Thyroid gland (tissue), 4 donors: Measurements from ENCODE around the gene PEX7. TPM values are rescaled to one million over a fixed set of nuclear protein-coding genes. Genes with fewer than 3 reads are reported as not detected.

ENCODE experiments used
- DNase-seq, 2 donors: peaks; one replicate each; pipeline ENCODE4 v3.0.0-alpha.2; 2019
- H3K27ac ChIP-seq, 3 donors: fragments of 200-600 bp; sonication (generic); 1 replicate in 2 of 3; 2 replicates in 1 of 3; pipeline ENCODE4 v1.5.1; 2016 to 2019; ENCODE audit warnings: mild to moderate bottlenecking in 1 of 3, moderate library complexity in 1 of 3
- H3K27me3 ChIP-seq: fragments of 200-600 bp; sonication (generic); one replicate; pipeline ENCODE4 v1.5.1; 2019
- H3K36me3 ChIP-seq, 2 donors: fragments of 200-600 bp; sonication (generic); one replicate each; pipeline ENCODE4 v1.5.1; 2016 to 2019
- H3K4me1 ChIP-seq, 2 donors: fragments of 200-600 bp; sonication (generic); one replicate each; pipeline ENCODE4 v1.5.1; 2017 to 2019
- H3K4me3 ChIP-seq, 3 donors: fragments of 200-600 bp; sonication (generic); replicated peaks in 1 of 3; 1 replicate in 2 of 3; 2 replicates in 1 of 3; pipeline ENCODE4 v1.5.1; 2016; ENCODE audit warnings: mild to moderate bottlenecking in 1 of 3
- H3K9me3 ChIP-seq: fragments of 200-600 bp; sonication (generic); one replicate; pipeline ENCODE4 v1.5.1; 2017
- POLR2A ChIP-seq, 2 donors: fragments of 450-650 bp; IDR thresholded peaks; one replicate each; pipeline ENCODE4 v1.6.1; 2017; ENCODE audit warnings: antibody characterized with exemption in 2 of 2, mild to moderate bottlenecking in 2 of 2, moderate library complexity in 1 of 2
- WGBS, 2 donors: methylation state at CpG; one replicate each; pipeline ENCODE4 v1.1.5; 2017; 5-methylcytosine and 5-hydroxymethylcytosine counted together
- intact Hi-C: fragments of 100-400 bp; cut with DNase I; formaldehyde crosslinking; loops from one replicate; pipeline ENCODE4 v1.15.1; 2023
- total RNA-seq, 4 donors: library from RNA; depleted of rRNA; stranded (reverse); fragments of >200 nt; gene quantifications; one replicate each; pipeline ENCODE4 v1.2.3, GENCODE V29; 2016
- TF ChIP-seq, protein P1 (sequence below), 6 experiments: fragments of 200-600 bp in 3 of 6; fragments of 450-650 bp in 3 of 6; sonication (generic) in 3 of 6; IDR thresholded peaks; one replicate each; pipeline ENCODE4 v1.5.1; 2016 to 2019; ENCODE audit warnings: antibody characterized with exemption in 6 of 6, mild to moderate bottlenecking in 2 of 6, inconsistent platforms in 1 of 6, moderate library complexity in 1 of 6

Gene PEX7
- total RNA-seq, 4 donors from 2014 or later, result 16.4 to 23.9 (median 18.2) TPM

- WGBS, 2 donors, result 94 to 96% methylated on average over 5 of the region's 5 CpGs
These were observed 37.0 kb downstream of the PEX7 start for GRCh38 chr6:136859430-136859829.

DNA sequence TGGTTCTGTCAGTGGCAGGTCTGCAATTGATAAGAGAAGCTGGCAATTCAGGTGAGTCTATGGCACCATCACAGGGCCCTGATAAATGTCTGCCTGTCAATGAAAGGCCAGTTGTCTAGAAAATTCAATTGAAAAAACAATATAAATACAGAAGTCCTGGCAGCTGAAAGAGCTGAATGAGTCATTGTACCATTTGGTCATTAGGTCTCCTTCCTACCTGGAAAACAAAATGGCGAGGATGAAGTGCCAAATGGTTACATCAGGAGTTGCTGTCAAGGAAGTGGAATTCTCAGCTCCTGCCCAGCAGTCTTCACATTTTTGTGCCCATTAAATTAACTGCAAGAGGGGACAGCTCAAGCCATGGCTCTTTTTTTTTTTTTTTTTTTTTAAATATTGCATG is 37.7 kb downstream of the PEX7 start:
- Histone ChIP-seq H3K4me3 (no peak overlapping the region), H3K36me3 (no peaks in the 10 kb centered on the region), H3K9me3 (no peaks in the 10 kb centered on the region), H3K27ac (no peak overlapping the region), H3K4me1 (no peaks in the 10 kb centered on the region), H3K27me3 (no peaks in the 10 kb centered on the region)
- 89 to 98% methylated on average over 1 of the region's 1 CpG for WGBS, 2 donors
- TF ChIP-seq, protein P1, sequence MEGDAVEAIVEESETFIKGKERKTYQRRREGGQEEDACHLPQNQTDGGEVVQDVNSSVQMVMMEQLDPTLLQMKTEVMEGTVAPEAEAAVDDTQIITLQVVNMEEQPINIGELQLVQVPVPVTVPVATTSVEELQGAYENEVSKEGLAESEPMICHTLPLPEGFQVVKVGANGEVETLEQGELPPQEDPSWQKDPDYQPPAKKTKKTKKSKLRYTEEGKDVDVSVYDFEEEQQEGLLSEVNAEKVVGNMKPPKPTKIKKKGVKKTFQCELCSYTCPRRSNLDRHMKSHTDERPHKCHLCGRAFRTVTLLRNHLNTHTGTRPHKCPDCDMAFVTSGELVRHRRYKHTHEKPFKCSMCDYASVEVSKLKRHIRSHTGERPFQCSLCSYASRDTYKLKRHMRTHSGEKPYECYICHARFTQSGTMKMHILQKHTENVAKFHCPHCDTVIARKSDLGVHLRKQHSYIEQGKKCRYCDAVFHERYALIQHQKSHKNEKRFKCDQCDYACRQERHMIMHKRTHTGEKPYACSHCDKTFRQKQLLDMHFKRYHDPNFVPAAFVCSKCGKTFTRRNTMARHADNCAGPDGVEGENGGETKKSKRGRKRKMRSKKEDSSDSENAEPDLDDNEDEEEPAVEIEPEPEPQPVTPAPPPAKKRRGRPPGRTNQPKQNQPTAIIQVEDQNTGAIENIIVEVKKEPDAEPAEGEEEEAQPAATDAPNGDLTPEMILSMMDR (IDR thresholded peaks at IDR 0.05), result no peak
- no peak for TF ChIP-seq POLR2A (IDR thresholded peaks at IDR 0.05)
- intact Hi-C loops, result no loop called here
- DNase-seq, result no peak

More at GRCh38 chr6:136859430-136859829, 37.0 kb downstream of the PEX7 start:
- TF ChIP-seq, protein P1 (IDR thresholded peaks at IDR 0.05), result no peak
- TF ChIP-seq POLR2A (IDR thresholded peaks at IDR 0.05), result no peak
- no peak overlapping the region for H3K4me3 ChIP-seq
- H3K27ac ChIP-seq, result no peak overlapping the region
- no peaks in the 10 kb centered on the region for H3K36me3 ChIP-seq
- no peaks in the 10 kb centered on the region for H3K9me3 ChIP-seq
- H3K4me1 ChIP-seq, result no peaks in the 10 kb centered on the region
- no peaks in the 10 kb centered on the region for H3K27me3 ChIP-seq
- DNase-seq, result no peak
- intact Hi-C loops, result no loop called here

DNA sequence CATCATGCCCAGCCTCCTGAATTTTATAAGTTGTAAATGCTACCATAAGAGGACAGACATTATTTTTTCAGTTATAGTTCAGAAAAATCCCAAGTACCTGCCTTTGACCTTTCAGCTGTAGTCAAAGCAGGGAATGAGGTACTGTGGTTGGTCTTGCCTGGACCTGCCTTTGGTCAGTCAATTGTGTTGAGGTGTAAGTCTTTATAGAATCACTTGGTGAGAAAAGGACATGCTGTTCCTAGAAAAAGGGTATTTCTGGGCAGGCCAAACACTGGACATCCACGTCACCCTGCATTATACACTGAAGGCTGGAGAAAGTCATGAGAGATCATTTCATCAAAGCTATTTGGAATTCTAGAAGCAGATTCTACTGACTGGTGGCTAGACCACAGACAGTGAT is 40.3 kb downstream of the PEX7 start:
- H3K4me1 ChIP-seq, result peaks cover 0 to 4% of the 10 kb centered on the region in 2 donors
- TF ChIP-seq, protein P1 (IDR thresholded peaks at IDR 0.05), result no peak
- no peak for TF ChIP-seq POLR2A (IDR thresholded peaks at IDR 0.05)
- H3K27ac ChIP-seq, result no peak overlapping the region
- no peak overlapping the region for H3K4me3 ChIP-seq
- WGBS, 2 donors, result 100% methylated on average over 1 of the region's 1 CpG
- no peak for DNase-seq
- no peaks in the 10 kb centered on the region for H3K9me3 ChIP-seq
- intact Hi-C loops, result no loop called here
- H3K36me3 ChIP-seq, result no peaks in the 10 kb centered on the region
- H3K27me3 ChIP-seq, result no peaks in the 10 kb centered on the region

GRCh38 chr6:136863752-136864151 is 41.4 kb downstream of the PEX7 start:
- no peaks in the 10 kb centered on the region for H3K9me3 ChIP-seq

DNA sequence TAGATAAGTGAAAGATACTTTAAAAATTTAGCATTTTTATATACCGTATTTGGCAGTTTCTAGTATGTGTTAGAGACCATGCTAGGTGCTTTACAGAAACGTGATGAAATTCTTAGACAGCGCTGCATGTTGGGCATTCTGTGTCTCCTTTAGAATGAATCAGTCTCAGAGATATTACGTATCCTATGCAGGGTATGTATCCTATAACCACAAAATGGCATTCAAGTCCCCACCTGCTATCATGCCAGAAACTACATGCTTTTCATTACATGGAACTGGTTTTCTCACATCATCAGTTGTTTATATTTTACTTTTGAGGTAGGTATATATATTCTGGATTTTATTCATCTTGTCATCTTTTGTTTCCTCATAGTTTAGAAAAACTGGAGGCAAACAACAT is 42.3 kb downstream of the PEX7 start:
- no peak overlapping the region for H3K27ac ChIP-seq
- peaks cover 0 to 4% of the 10 kb centered on the region in 2 donors for H3K4me1 ChIP-seq
- no peaks in the 10 kb centered on the region for H3K27me3 ChIP-seq
- intact Hi-C loops, result no loop called here
- H3K36me3 ChIP-seq, result no peaks in the 10 kb centered on the region
- H3K4me3 ChIP-seq, result no peak overlapping the region
- no peaks in the 10 kb centered on the region for H3K9me3 ChIP-seq
- no peak for TF ChIP-seq POLR2A (IDR thresholded peaks at IDR 0.05)
- TF ChIP-seq, protein P1 (IDR thresholded peaks at IDR 0.05), result no peak
- WGBS, 2 donors, result 92 to 95% methylated on average over 4 of the region's 4 CpGs
- DNase-seq, result no peak

More at GRCh38 chr6:136863752-136864151, 41.4 kb downstream of the PEX7 start:
- no peak overlapping the region for H3K27ac ChIP-seq
- H3K36me3 ChIP-seq, result no peaks in the 10 kb centered on the region
- 75 to 78% methylated on average over 5 of the region's 5 CpGs for WGBS, 2 donors
- TF ChIP-seq POLR2A (IDR thresholded peaks at IDR 0.05), result no peak
- TF ChIP-seq, protein P1 (IDR thresholded peaks at IDR 0.05), result no peak
- DNase-seq, result no peak
- peaks cover 0 to 4% of the 10 kb centered on the region in 2 donors for H3K4me1 ChIP-seq
- no peak overlapping the region for H3K4me3 ChIP-seq
- no peaks in the 10 kb centered on the region for H3K27me3 ChIP-seq
- intact Hi-C loops, result no loop called here
